Skeletal muscle satellite cell (primary cell): ENCODE data around the gene MCOLN1.

ENCODE experiments used
- H3K27me3 ChIP-seq: 2 replicates; pipeline ENCODE4 v1.7.0; 2013; ENCODE audit warnings: low read length; ENCODE audit not compliant: control insufficient read depth, insufficient read depth
- H3K36me3 ChIP-seq: 2 replicates; pipeline ENCODE4 v1.7.0; 2013; ENCODE audit warnings: mild to moderate bottlenecking, control low read depth, low read length; ENCODE audit not compliant: insufficient read depth
- H3K4me1 ChIP-seq: 2 replicates; pipeline ENCODE4 v1.7.0; 2013; ENCODE audit warnings: low read length; ENCODE audit not compliant: control insufficient read depth, insufficient read depth
- H3K4me2 ChIP-seq: 2 replicates; pipeline ENCODE4 v1.7.0; 2013; ENCODE audit warnings: mild to moderate bottlenecking, low read length
- H3K4me3 ChIP-seq: 2 replicates; pipeline ENCODE4 v1.7.0; 2013; ENCODE audit warnings: low read length
- H3K9ac ChIP-seq: 2 replicates; pipeline ENCODE4 v1.7.0; 2013; ENCODE audit warnings: mild to moderate bottlenecking, low read depth, low read length, moderate library complexity
- H3K9me3 ChIP-seq: replicated peaks from 2 replicates; pipeline ENCODE4 v1.7.0; 2013; ENCODE audit warnings: mild to moderate bottlenecking, control low read depth, low read length

MCOLN1 gene

DNA sequence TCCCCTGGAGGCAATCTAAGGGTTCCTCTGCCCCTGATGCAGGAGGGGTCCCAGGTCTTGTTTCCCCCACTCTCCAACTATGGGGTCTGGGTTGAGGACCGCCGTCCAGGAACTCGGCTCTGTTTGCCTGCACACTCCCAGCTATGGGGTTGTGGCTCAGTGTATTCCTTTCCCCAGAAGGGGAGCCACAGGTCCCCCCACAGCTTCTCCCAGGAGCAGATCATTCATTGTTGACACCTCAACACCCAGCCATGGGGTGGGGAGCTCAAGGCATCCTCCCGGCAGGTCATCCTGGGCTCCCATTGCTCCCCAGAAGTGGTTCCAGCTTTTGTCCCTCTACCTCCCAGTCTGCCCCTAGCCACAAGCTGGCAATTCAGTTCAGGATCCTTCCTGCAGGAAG lies 5.5 kb upstream of the MCOLN1 start:
- Histone ChIP-seq H3K4me3 (peak overlapping the region; percentile 87), H3K4me1 (peaks cover 18% of the 10 kb centered on the region), H3K4me2 (peak overlapping the region; percentile 96), H3K36me3 (peaks cover 2% of the 10 kb centered on the region), H3K9me3 (no peaks in the 10 kb centered on the region), H3K9ac (peak overlapping the region; percentile 96), H3K27me3 (no peaks in the 10 kb centered on the region)

DNA sequence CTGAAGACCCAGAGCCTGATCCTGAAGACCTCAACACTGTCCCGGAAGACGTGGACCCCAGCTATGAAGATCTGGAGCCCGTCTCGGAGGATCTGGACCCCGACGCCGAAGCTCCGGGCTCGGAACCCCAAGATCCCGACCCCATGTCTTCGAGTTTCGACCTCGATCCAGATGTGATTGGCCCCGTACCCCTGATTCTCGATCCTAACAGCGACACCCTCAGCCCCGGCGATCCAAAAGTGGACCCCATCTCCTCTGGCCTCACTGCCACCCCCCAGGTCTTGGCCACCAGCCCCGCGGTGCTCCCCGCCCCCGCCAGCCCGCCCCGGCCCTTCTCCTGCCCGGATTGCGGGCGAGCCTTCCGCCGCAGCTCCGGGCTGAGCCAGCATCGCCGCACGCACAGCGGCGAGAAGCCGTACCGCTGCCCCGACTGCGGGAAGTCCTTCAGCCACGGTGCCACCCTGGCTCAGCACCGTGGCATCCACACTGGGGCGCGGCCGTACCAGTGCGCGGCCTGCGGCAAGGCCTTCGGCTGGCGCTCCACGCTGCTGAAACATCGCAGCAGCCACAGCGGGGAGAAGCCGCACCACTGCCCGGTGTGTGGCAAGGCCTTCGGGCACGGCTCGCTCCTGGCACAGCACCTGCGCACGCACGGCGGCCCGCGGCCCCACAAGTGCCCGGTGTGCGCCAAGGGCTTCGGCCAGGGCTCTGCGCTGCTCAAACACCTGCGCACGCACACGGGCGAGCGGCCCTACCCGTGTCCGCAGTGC lies 2.9 kb upstream of the MCOLN1 start:
- Histone ChIP-seq H3K27me3 (no peaks in the 10 kb centered on the region), H3K9ac (no peak overlapping the region), H3K4me1 (peaks cover 28% of the 10 kb centered on the region), H3K4me3 (no peak overlapping the region), H3K4me2 (no peak overlapping the region), H3K36me3 (peaks cover 5% of the 10 kb centered on the region), H3K9me3 (no peaks in the 10 kb centered on the region)

DNA sequence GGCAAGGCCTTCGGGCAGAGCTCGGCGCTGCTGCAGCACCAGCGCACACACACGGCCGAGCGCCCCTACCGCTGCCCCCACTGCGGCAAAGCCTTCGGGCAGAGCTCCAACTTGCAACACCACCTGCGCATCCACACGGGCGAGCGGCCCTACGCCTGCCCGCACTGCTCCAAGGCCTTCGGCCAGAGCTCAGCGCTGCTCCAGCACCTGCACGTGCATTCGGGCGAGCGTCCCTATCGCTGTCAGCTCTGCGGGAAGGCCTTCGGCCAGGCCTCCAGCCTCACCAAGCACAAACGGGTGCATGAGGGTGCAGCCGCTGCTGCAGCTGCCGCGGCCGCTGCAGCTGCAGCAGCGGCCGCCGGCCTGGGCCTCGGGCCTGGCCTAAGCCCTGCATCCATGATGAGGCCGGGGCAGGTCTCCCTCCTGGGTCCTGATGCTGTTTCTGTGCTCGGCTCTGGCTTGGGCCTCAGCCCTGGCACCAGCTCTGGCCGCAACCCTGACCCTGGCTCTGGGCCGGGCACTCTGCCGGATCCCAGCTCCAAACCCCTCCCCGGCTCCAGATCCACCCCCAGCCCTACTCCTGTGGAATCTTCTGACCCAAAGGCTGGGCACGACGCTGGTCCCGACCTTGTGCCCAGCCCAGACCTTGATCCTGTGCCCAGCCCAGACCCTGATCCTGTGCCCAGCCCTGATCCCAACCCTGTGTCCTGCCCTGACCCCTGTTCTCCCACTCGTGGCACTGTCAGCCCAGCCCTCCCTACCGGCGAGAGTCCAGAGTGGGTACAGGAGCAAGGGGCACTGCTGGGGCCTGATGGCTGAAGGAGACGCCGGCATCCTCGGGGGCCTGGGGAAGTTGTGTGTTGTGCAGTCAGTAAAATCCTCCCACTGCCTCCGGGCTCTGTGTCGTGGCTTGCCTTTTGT lies 2.0 kb upstream of the MCOLN1 start:
- no peak overlapping the region for H3K4me2 ChIP-seq
- H3K36me3 ChIP-seq, result peaks cover 11% of the 10 kb centered on the region
- no peaks in the 10 kb centered on the region for H3K27me3 ChIP-seq
- no peak overlapping the region for H3K9ac ChIP-seq
- H3K4me1 ChIP-seq, result peaks cover 24% of the 10 kb centered on the region
- H3K4me3 ChIP-seq, result no peak overlapping the region
- no peaks in the 10 kb centered on the region for H3K9me3 ChIP-seq

DNA sequence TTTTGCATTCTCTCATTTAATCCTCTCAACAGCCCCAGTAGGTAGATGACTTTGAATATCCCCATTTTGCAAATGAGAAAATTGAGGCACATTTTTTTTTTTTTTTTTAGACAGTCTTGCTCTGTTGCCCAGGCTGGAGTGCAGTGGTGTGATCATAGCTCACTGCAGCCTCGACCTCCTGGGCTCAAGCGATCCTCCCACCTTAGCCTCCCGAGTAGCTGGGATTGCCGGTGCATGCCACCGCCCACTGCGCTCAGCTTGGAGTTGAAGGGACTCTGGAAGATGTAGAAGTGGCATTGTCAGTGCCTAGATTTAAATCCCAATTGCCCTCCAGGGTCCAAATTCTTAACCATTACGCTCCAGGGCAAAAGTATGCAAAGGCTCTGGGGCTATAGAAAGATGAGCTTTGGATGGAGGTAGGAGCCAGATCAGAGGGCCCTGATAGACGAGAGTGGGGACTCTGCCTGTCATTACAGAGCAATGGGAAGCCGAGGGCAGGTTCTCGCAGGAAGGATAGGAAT lies 813 bp upstream of the MCOLN1 start:
- no peaks in the 10 kb centered on the region for H3K9me3 ChIP-seq
- H3K27me3 ChIP-seq, result no peaks in the 10 kb centered on the region
- H3K4me1 ChIP-seq, result peaks cover 18% of the 10 kb centered on the region
- peak overlapping the region; percentile 92 for H3K4me2 ChIP-seq
- peak overlapping the region; percentile 82 for H3K4me3 ChIP-seq
- peak overlapping the region; percentile 56 for H3K9ac ChIP-seq
- peaks cover 17% of the 10 kb centered on the region for H3K36me3 ChIP-seq

DNA sequence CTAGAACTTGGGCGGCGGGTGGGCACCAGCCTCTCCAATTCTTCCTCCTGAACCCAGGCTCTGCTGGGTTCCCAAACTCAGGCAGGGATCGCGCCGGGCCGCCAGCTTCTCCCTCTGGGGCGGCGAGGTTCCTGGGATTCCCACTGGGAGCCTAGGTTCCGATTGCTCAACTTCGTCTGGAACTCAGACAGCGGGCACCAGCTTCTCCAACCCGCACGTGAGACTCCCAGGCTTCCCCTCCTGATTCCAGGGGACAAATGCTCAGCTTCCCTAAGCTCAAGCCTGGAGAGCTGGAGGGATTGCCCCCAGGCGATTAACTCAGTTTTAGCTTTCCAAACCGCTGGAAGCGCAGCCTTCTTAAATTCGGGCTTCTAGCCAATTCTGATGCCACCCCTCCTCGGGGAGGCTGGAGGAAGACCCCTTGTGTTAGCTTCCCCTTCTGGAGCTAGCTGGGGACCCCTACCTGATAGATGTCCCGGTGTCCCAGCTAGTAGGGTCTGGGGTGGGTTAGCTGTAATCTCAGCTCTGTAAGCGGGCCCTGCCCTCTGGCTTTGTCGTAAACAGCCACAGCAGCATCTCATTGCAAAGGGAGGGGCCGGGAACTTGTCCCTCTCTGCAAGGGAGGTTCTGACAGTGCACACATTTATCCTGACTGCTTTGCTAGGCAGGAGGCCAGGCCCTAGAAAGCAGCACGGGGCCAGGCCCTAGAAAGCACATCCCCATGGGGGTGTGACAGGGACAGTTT lies 671 bp downstream of the MCOLN1 start:
- no peaks in the 10 kb centered on the region for H3K27me3 ChIP-seq
- peak overlapping the region; percentile 78 for H3K9ac ChIP-seq
- peaks cover 13% of the 10 kb centered on the region for H3K4me1 ChIP-seq
- peaks cover 21% of the 10 kb centered on the region for H3K36me3 ChIP-seq
- H3K4me3 ChIP-seq, result peak overlapping the region; percentile 82
- H3K4me2 ChIP-seq, result peak overlapping the region; percentile 83
- no peaks in the 10 kb centered on the region for H3K9me3 ChIP-seq

DNA sequence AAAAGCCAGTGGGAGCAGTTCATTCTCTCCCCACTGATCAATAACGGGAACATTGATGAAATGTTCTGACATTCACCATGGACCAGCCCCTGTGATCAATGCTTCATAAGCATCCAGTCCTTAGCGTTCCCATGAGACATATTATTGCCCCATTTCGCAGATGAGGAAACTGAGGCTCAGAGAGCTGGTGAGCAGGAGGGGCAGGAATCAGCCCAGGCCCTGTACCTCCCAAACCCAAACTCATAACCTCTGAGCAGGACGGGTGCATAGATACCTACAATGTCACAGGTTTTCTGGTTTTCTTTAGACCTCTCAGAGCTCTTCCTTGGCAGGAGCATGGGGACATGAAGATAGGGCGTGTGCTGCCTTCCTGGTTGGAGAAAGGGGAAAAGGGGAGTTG lies 2.1 kb downstream of the MCOLN1 start:
- H3K27me3 ChIP-seq, result no peaks in the 10 kb centered on the region
- peaks cover 35% of the 10 kb centered on the region for H3K36me3 ChIP-seq

DNA sequence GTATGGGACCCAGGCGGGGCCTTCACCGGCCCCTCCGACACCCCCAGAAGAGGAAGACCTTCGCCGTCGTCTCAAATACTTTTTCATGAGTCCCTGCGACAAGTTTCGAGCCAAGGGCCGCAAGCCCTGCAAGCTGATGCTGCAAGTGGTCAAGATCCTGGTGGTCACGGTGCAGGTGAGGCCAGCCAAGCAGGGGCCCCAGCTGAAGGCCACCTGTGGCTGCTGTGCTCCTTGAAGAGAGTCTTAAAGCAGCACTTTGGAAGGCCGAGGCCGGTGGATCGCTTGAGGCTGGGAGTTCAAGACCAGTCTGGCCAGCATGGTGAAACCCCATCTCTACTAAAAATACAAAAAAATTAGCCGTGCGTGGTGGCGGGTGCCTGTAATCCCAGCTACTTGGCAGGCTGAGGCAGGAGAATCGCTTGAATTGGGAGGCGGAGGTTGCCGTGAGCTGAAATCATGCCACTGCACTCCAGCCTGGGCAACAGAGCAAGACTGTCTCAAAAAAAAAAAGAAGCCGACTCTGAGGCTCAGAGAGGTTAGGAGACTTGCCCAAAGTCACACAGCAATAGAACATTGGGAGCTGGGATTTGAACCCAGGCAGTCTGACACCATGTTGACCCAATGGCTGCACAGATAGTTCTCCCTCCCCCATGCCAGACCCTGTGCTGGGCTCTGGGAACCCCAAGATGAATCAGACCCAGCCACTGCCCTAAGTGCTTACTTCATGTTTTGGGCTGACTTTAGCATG lies 2.7 kb downstream of the MCOLN1 start:
- H3K9ac ChIP-seq, result no peak overlapping the region
- no peak overlapping the region for H3K4me3 ChIP-seq
- H3K4me1 ChIP-seq, result peaks cover 13% of the 10 kb centered on the region
- H3K9me3 ChIP-seq, result no peaks in the 10 kb centered on the region
- peaks cover 37% of the 10 kb centered on the region for H3K36me3 ChIP-seq
- H3K4me2 ChIP-seq, result no peak overlapping the region
- no peaks in the 10 kb centered on the region for H3K27me3 ChIP-seq

More for the DNA sequence above, 2.1 kb downstream of the MCOLN1 start:
- Histone ChIP-seq H3K4me2 (no peak overlapping the region), H3K4me3 (no peak overlapping the region), H3K9me3 (no peaks in the 10 kb centered on the region), H3K9ac (no peak overlapping the region), H3K4me1 (peaks cover 13% of the 10 kb centered on the region)

DNA sequence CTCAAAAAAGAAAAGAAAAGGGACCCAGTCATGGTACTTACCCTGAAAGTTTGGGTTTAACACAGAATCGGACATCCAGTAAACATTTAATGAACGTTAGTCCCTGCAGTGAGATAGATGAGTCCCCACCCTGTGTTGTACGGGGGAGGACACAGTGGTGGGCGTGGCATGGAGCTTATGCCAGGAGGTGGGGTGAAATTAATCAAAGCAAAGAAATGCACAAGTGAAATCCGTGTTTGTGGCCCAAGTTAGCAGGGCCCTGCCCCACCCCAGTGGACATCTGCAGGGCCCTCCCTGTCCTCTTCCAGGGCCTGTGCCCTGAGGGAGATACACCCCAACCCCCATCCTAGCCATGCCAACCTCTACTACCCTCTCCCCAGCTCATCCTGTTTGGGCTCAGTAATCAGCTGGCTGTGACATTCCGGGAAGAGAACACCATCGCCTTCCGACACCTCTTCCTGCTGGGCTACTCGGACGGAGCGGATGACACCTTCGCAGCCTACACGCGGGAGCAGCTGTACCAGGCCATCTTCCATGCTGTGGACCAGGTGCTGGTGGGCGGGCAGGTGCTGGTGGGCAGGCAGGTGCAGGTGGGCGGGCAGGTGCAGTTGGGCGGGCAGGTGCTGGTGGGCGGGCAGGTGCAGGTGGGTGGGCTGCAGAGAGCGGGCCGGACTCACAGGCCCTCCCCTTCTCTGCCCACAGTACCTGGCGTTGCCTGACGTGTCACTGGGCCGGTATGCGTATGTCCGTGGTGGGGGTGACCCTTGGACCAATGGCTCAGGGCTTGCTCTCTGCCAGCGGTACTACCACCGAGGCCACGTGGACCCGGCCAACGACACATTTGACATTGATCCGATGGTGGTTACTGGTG lies 3.9 kb downstream of the MCOLN1 start:
- Histone ChIP-seq H3K9ac (no peak overlapping the region), H3K27me3 (no peaks in the 10 kb centered on the region), H3K4me3 (no peak overlapping the region), H3K4me2 (no peak overlapping the region), H3K9me3 (no peaks in the 10 kb centered on the region), H3K4me1 (peaks cover 13% of the 10 kb centered on the region), H3K36me3 (peaks cover 37% of the 10 kb centered on the region)

DNA sequence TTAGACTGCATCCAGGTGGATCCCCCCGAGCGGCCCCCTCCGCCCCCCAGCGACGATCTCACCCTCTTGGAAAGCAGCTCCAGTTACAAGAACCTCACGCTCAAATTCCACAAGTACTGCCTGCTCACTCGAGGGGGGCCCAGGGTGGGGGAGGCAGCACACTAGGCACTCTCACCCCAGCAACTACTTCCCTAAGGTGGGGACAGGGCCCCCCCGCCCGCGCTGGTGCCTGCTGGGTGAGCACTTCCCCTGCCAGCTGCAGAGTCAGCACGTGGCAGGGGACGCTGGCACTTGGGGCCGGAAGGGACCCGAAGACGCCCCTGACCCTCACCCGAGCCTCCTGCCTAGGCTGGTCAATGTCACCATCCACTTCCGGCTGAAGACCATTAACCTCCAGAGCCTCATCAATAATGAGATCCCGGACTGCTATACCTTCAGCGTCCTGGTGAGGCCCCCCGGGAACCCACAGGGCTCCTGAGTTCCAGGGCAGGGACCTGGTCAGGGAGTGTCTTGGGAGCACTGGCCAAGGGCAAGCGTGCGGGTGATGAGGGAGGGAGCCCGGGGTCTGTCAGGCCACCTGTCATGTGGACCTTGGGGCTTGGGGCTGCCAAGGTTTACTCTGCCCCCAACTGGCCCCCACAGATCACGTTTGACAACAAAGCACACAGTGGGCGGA lies 5.2 kb downstream of the MCOLN1 start:
- Histone ChIP-seq H3K4me3 (no peak overlapping the region), H3K4me2 (no peak overlapping the region), H3K27me3 (no peaks in the 10 kb centered on the region), H3K9me3 (no peaks in the 10 kb centered on the region), H3K4me1 (peaks cover 6% of the 10 kb centered on the region), H3K9ac (no peak overlapping the region), H3K36me3 (peaks cover 40% of the 10 kb centered on the region)

DNA sequence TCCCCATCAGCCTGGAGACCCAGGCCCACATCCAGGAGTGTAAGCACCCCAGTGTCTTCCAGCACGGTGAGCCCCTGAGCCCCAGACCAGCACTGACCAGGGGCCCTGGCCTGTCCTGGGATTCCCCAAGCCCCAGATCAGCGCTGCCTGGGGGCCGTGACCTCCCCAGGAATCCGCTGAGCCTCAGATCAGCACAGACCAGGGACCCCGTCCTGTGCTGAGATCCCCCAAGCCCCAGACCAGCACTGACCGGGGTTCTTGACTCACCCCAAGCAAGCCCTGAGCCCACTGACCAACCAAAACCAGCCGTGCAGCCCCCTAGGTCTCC lies 5.7 kb downstream of the MCOLN1 start:
- Histone ChIP-seq H3K4me2 (no peak overlapping the region), H3K9me3 (no peaks in the 10 kb centered on the region), H3K9ac (no peak overlapping the region), H3K4me1 (peaks cover 9% of the 10 kb centered on the region), H3K4me3 (no peak overlapping the region), H3K27me3 (no peaks in the 10 kb centered on the region), H3K36me3 (peaks cover 40% of the 10 kb centered on the region)
